ENCODE data around the gene CTDNEP1.

DNA sequence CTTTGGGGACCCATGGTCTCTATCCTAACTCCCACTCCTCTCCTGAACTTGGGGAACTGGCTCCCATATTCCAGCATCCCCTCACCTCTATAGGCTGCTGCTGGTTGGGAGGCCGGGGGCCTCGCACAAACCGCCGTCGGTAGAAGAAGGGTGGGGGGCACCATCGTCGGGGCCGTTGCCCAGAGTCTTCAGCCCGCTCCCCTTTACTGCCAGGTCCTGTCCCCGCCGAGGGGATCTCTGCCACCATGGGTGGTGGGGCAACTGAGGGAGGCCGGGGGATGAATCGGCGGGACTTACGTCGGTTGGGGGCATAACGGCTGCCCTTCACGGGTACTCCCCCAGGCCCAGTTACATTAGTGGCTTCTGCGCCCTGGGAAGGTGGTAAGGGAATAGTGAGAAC is 38.6 kb upstream of the CTDNEP1 start:
- TF ChIP-seq EP300 (IDR thresholded peaks at IDR 0.05) (no peak), POLR2A (IDR thresholded peaks at IDR 0.05) (no peak)
- TF ChIP-seq, protein P1, sequence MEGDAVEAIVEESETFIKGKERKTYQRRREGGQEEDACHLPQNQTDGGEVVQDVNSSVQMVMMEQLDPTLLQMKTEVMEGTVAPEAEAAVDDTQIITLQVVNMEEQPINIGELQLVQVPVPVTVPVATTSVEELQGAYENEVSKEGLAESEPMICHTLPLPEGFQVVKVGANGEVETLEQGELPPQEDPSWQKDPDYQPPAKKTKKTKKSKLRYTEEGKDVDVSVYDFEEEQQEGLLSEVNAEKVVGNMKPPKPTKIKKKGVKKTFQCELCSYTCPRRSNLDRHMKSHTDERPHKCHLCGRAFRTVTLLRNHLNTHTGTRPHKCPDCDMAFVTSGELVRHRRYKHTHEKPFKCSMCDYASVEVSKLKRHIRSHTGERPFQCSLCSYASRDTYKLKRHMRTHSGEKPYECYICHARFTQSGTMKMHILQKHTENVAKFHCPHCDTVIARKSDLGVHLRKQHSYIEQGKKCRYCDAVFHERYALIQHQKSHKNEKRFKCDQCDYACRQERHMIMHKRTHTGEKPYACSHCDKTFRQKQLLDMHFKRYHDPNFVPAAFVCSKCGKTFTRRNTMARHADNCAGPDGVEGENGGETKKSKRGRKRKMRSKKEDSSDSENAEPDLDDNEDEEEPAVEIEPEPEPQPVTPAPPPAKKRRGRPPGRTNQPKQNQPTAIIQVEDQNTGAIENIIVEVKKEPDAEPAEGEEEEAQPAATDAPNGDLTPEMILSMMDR (IDR thresholded peaks at IDR 0.05): no peak
